ENCODE measurements around the gene AP2A1.

AP2A1 gene

GRCh38 chr19:49774969-49775368, 8.2 kb downstream of the AP2A1 start:
- Mint-ChIP-seq H3K4me3 (no peak overlapping the region), H3K36me3 (ENCODE audit: low read depth) (peaks cover 47% of the 10 kb centered on the region), H3K27me3 (no peaks in the 10 kb centered on the region), H3K27ac (no peak overlapping the region), H3K9me3 (no peaks in the 10 kb centered on the region), H3K4me1 (ENCODE audit: low read depth) (peaks cover 19% of the 10 kb centered on the region)
- no peak for DNase-seq

GRCh38 chr19:49775742-49776370, 9.1 kb downstream of the AP2A1 start:
- Mint-ChIP-seq H3K27me3 (no peaks in the 10 kb centered on the region), H3K9me3 (no peaks in the 10 kb centered on the region), H3K27ac (no peak overlapping the region), H3K36me3 (ENCODE audit: low read depth) (peaks cover 47% of the 10 kb centered on the region), H3K4me1 (ENCODE audit: low read depth) (peaks cover 19% of the 10 kb centered on the region), H3K4me3 (no peak overlapping the region)
- no peak for DNase-seq

GRCh38 chr19:49776371-49776764, 9.6 kb downstream of the AP2A1 start:
- H3K27ac Mint-ChIP-seq: no peak overlapping the region
- H3K36me3 Mint-ChIP-seq (ENCODE audit: low read depth): peaks cover 52% of the 10 kb centered on the region
- H3K9me3 Mint-ChIP-seq: no peaks in the 10 kb centered on the region
- no peaks in the 10 kb centered on the region for H3K27me3 Mint-ChIP-seq
- H3K4me1 Mint-ChIP-seq (ENCODE audit: low read depth): peaks cover 19% of the 10 kb centered on the region
- no peak for DNase-seq
- H3K4me3 Mint-ChIP-seq: no peak overlapping the region

GRCh38 chr19:49779731-49780555, 13.1 kb downstream of the AP2A1 start:
- peaks cover 57% of the 10 kb centered on the region for H3K36me3 Mint-ChIP-seq (ENCODE audit: low read depth)

GRCh38 chr19:49780861-49781260, 14.1 kb downstream of the AP2A1 start:
- H3K27ac Mint-ChIP-seq: peak overlapping the region; percentile 30

More at GRCh38 chr19:49779731-49780555, 13.1 kb downstream of the AP2A1 start:
- Mint-ChIP-seq H3K4me3 (no peak overlapping the region), H3K27me3 (no peaks in the 10 kb centered on the region), H3K9me3 (no peaks in the 10 kb centered on the region), H3K4me1 (ENCODE audit: low read depth) (peaks cover 15% of the 10 kb centered on the region), H3K27ac (peak overlapping the region; percentile 30)
- DNase-seq: no peak

GRCh38 chr19:49781394-49781793, 14.6 kb downstream of the AP2A1 start:
- no peak for DNase-seq
- peak overlapping the region; percentile 30 for H3K27ac Mint-ChIP-seq
- peaks cover 6% of the 10 kb centered on the region for H3K4me1 Mint-ChIP-seq (ENCODE audit: low read depth)
- H3K9me3 Mint-ChIP-seq: no peaks in the 10 kb centered on the region
- no peak overlapping the region for H3K4me3 Mint-ChIP-seq
- peaks cover 59% of the 10 kb centered on the region for H3K36me3 Mint-ChIP-seq (ENCODE audit: low read depth)
- H3K27me3 Mint-ChIP-seq: no peaks in the 10 kb centered on the region

More at GRCh38 chr19:49780861-49781260, 14.1 kb downstream of the AP2A1 start:
- H3K27me3 Mint-ChIP-seq: no peaks in the 10 kb centered on the region
- peaks cover 11% of the 10 kb centered on the region for H3K4me1 Mint-ChIP-seq (ENCODE audit: low read depth)
- H3K9me3 Mint-ChIP-seq: no peaks in the 10 kb centered on the region
- no peak for DNase-seq
- peaks cover 59% of the 10 kb centered on the region for H3K36me3 Mint-ChIP-seq (ENCODE audit: low read depth)
- H3K4me3 Mint-ChIP-seq: no peak overlapping the region

DNA sequence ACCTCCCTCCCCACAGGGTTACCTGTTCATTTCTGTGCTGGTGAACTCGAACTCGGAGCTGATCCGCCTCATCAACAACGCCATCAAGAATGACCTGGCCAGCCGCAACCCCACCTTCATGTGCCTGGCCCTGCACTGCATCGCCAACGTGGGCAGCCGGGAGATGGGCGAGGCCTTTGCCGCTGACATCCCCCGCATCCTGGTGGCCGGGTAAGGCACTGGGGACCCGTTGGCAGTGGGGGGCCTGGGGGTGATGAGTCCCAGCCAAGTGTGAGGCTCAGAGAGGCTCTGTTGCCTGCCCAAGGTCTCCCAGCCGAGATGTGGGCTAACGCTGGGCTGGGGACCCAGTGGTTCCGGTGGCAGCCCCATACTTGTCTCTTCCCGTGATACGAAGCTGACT, 15.7 kb downstream of the AP2A1 start:
- Mint-ChIP-seq H3K27ac (no peak overlapping the region), H3K4me1 (ENCODE audit: low read depth) (peaks cover 5% of the 10 kb centered on the region)

GRCh38 chr19:49786376-49786820, 19.6 kb downstream of the AP2A1 start:
- Mint-ChIP-seq H3K27ac (no peak overlapping the region), H3K4me3 (no peak overlapping the region), H3K9me3 (no peaks in the 10 kb centered on the region)

More for the DNA sequence above, 15.7 kb downstream of the AP2A1 start:
- peaks cover 62% of the 10 kb centered on the region for H3K36me3 Mint-ChIP-seq (ENCODE audit: low read depth)
- H3K4me3 Mint-ChIP-seq: no peak overlapping the region
- no peak for DNase-seq
- H3K9me3 Mint-ChIP-seq: no peaks in the 10 kb centered on the region
- no peaks in the 10 kb centered on the region for H3K27me3 Mint-ChIP-seq

DNA sequence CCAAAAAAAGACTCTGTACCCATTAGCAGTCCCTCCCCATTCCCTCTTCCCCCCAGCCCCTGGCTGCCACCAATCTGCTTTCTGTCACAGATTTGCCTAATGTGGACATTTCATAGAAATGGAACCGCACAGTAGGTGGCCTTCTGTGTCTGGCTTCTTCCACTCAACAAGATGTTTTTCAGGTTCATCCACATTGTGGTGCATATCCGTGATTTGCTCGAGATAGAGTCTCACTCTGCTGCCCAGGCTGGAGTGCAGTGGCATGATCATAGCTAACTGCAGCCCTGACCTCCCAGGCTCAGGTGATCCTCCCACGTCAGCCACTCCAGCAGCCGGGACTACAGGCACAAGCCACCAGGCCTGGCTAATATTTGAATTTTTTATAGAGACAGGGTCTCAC, 20.9 kb downstream of the AP2A1 start:
- no peaks in the 10 kb centered on the region for H3K9me3 Mint-ChIP-seq
- H3K27ac Mint-ChIP-seq: no peak overlapping the region
- DNase-seq: no peak
- peaks cover 75% of the 10 kb centered on the region for H3K36me3 Mint-ChIP-seq (ENCODE audit: low read depth)
- no peaks in the 10 kb centered on the region for H3K27me3 Mint-ChIP-seq
- H3K4me3 Mint-ChIP-seq: no peak overlapping the region
- H3K4me1 Mint-ChIP-seq (ENCODE audit: low read depth): no peaks in the 10 kb centered on the region

More at GRCh38 chr19:49786376-49786820, 19.6 kb downstream of the AP2A1 start:
- Mint-ChIP-seq H3K4me1 (ENCODE audit: low read depth) (no peaks in the 10 kb centered on the region), H3K36me3 (ENCODE audit: low read depth) (peaks cover 78% of the 10 kb centered on the region), H3K27me3 (no peaks in the 10 kb centered on the region)
- DNase-seq: no peak

DNA sequence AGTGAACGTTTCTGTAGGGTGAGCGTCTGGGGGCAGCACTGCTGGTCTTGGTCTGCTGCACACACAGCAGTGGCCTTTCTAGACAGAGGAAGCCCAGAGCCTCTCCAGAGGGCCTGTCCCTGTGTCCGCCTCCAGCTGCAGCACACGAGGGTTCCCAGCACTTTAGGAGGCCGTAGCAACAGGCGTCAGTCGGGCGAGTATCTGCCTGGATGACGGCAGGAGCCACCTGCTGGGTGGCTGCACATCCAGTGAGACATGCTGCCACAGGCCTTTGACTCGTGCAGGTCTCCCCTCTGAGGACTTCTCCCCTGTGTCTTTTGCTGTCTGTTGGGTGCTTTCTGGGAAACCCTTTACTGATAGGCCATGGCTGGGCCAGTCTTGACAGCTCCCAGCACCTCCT, 22.1 kb downstream of the AP2A1 start:
- Mint-ChIP-seq H3K36me3 (ENCODE audit: low read depth) (peaks cover 73% of the 10 kb centered on the region), H3K27me3 (no peaks in the 10 kb centered on the region), H3K9me3 (no peaks in the 10 kb centered on the region), H3K4me3 (no peak overlapping the region), H3K27ac (no peak overlapping the region), H3K4me1 (ENCODE audit: low read depth) (peaks cover 5% of the 10 kb centered on the region)
- DNase-seq: no peak

DNA sequence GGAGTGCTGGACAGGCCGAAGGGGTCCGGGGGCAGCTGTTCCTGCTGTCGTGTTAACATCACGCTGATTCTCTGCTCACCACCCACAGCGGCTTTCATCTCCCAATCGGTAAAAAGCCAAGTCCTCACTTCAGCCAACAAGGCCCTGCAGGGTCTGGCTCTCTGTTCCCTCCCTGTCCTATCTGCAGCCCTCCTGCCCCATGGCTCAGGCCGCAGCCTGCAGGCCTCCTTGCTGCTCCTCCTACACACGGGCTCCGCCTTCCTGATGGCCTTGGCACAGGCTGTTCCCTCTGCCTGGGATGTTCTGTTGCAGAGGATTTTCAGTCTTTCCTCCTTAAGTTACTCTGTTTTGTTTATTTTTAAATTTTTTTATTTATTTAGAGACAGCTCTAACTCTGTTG, 24.1 kb downstream of the AP2A1 start:
- H3K27ac Mint-ChIP-seq: no peak overlapping the region
- no peaks in the 10 kb centered on the region for H3K9me3 Mint-ChIP-seq
- no peaks in the 10 kb centered on the region for H3K27me3 Mint-ChIP-seq
- peaks cover 5% of the 10 kb centered on the region for H3K4me1 Mint-ChIP-seq (ENCODE audit: low read depth)
- H3K4me3 Mint-ChIP-seq: no peak overlapping the region
- no peak for DNase-seq
- H3K36me3 Mint-ChIP-seq (ENCODE audit: low read depth): peaks cover 82% of the 10 kb centered on the region

- H3K36me3 Mint-ChIP-seq (ENCODE audit: low read depth): peaks cover 82% of the 10 kb centered on the region
- no peak for DNase-seq
- peaks cover 5% of the 10 kb centered on the region for H3K4me1 Mint-ChIP-seq (ENCODE audit: low read depth)
- no peaks in the 10 kb centered on the region for H3K27me3 Mint-ChIP-seq
- no peak overlapping the region for H3K27ac Mint-ChIP-seq
- H3K9me3 Mint-ChIP-seq: no peaks in the 10 kb centered on the region
- H3K4me3 Mint-ChIP-seq: no peak overlapping the region
These were observed 25.1 kb downstream of the AP2A1 start for GRCh38 chr19:49791776-49792445.

GRCh38 chr19:49792829-49793560, 26.2 kb downstream of the AP2A1 start:
- peaks cover 5% of the 10 kb centered on the region for H3K4me1 Mint-ChIP-seq (ENCODE audit: low read depth)
- H3K9me3 Mint-ChIP-seq: no peaks in the 10 kb centered on the region
- peaks cover 85% of the 10 kb centered on the region for H3K36me3 Mint-ChIP-seq (ENCODE audit: low read depth)
- no peaks in the 10 kb centered on the region for H3K27me3 Mint-ChIP-seq
- peak overlapping the region; percentile 89 for H3K27ac Mint-ChIP-seq
- no peak for DNase-seq
- no peak overlapping the region for H3K4me3 Mint-ChIP-seq

DNA sequence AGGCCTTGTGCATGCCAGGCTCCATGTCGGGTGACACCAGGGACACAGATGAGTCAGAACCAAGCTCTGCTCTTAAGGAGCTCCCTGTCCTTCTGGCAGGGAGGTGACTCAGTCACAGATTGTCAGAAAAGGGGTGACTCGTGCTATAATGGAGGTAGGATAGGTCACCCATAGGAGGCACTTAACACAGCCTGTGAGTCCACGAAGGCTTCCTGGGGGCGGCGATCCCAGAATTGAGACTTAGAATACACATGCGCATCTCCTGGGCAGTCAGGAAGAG, 26.7 kb downstream of the AP2A1 start:
- DNase-seq: no peak
- no peaks in the 10 kb centered on the region for H3K9me3 Mint-ChIP-seq
- no peaks in the 10 kb centered on the region for H3K27me3 Mint-ChIP-seq
- H3K27ac Mint-ChIP-seq: peak overlapping the region; percentile 89
- H3K4me3 Mint-ChIP-seq: no peak overlapping the region
- H3K4me1 Mint-ChIP-seq (ENCODE audit: low read depth): peaks cover 5% of the 10 kb centered on the region
- peaks cover 85% of the 10 kb centered on the region for H3K36me3 Mint-ChIP-seq (ENCODE audit: low read depth)
